GM18909 (cell line): Measurements from ENCODE around the gene SPIRE1.

ENCODE experiments used
- ATAC-seq: cut with Tn5 transposase; IDR thresholded peaks from one replicate; pipeline ENCODE4 v1.9.1; 2021; ENCODE audit warnings: mild to moderate bottlenecking; ENCODE audit not compliant: unreplicated experiment, poor library complexity

Gene SPIRE1

GRCh38 chr18:12397793-12398192, 260.1 kb downstream of the SPIRE1 start:
- no peak for ATAC-seq

- ATAC-seq, result no peak
Measured at GRCh38 chr18:12397254-12397653, 260.7 kb downstream of the SPIRE1 start.
